Testis (tissue), 3 donors: ENCODE results near the gene AFP. TPM values are rescaled to one million over a fixed set of nuclear protein-coding genes. Genes with fewer than 3 reads are reported as not detected.

Source experiments
- DNase-seq: peaks from one replicate; pipeline ENCODE4 v3.0.0-alpha.2; 2019
- H3K27ac ChIP-seq, 2 donors: fragments of 200-600 bp; sonication (generic); one replicate each; pipeline ENCODE4 v1.5.1; 2019
- H3K27me3 ChIP-seq: fragments of 200-600 bp; sonication (generic); one replicate; pipeline ENCODE4 v1.5.1; 2019
- H3K36me3 ChIP-seq: fragments of 200-600 bp; sonication (generic); one replicate; pipeline ENCODE4 v1.5.1; 2017; ENCODE audit warnings: low read depth; ENCODE audit errors: missing control alignments
- H3K4me1 ChIP-seq: fragments of 200-600 bp; sonication (generic); one replicate; pipeline ENCODE4 v1.5.1; 2019
- H3K4me3 ChIP-seq, 2 donors: fragments of 200-600 bp; sonication (generic); one replicate each; pipeline ENCODE4 v1.5.1; 2017 to 2019
- H3K9me3 ChIP-seq: fragments of 200-600 bp; sonication (generic); one replicate; pipeline ENCODE4 v1.5.1; 2017
- CTCF ChIP-seq, 3 experiments: fragments of 450-650 bp in 2 of 3; fragments of 200-600 bp in 1 of 3; sonication (generic) in 1 of 3; IDR thresholded peaks; one replicate each; pipeline ENCODE4 v1.5.1; 2016 to 2019; ENCODE audit warnings: antibody characterized with exemption in 3 of 3, mild to moderate bottlenecking in 2 of 3, moderate library complexity in 1 of 3
- POLR2A ChIP-seq: fragments of 450-650 bp; IDR thresholded peaks from one replicate; pipeline ENCODE4 v1.6.1; 2017; ENCODE audit warnings: antibody characterized with exemption, mild to moderate bottlenecking, moderate library complexity
- WGBS, 2 donors: methylation state at CpG; one replicate each; pipeline ENCODE4 v1.1.5; 2018; 5-methylcytosine and 5-hydroxymethylcytosine counted together
- intact Hi-C: fragments of 100-400 bp; cut with DNase I; formaldehyde crosslinking; loops from one replicate; pipeline ENCODE4 v1.15.1; 2023; ENCODE audit warnings: low total_unique reads
- polyA plus RNA-seq: library from polyadenylated mRNA; stranded (reverse); fragments of 350-450 nt; fragmentation: Illumina TruSeq; extraction: RNeasy Lipid Tissue Mini Kit (QIAGEN cat#74804); gene quantifications from one replicate; pipeline ENCODE4 v1.2.3, GENCODE V29; 2014; ENCODE audit warnings: low read depth, low replicate concordance; ENCODE audit not compliant: insufficient read depth
- total RNA-seq, 2 donors: library from RNA; depleted of rRNA; stranded (reverse); fragments of >200 nt; gene quantifications; one replicate each; pipeline ENCODE4 v1.2.3, GENCODE V29; 2016

Gene AFP
- total and polyA plus RNA-seq, 3 donors from 2014 or later: 0.16 TPM; not detected in 2

GRCh38 chr4:73429826-73430587 lies 6.0 kb upstream of the AFP start:
- Histone ChIP-seq H3K27ac (no peak overlapping the region), H3K36me3 (no peaks in the 10 kb centered on the region), H3K27me3 (no peaks in the 10 kb centered on the region), H3K4me3 (no peak overlapping the region), H3K4me1 (no peaks in the 10 kb centered on the region), H3K9me3 (no peaks in the 10 kb centered on the region)
- intact Hi-C loops: no loop called here
- no peak for DNase-seq
- WGBS, 2 donors: 45 to 51% methylated on average over 2 of the region's 2 CpGs
- no peak for TF ChIP-seq POLR2A
- TF ChIP-seq CTCF (IDR thresholded peaks at IDR 0.05): no peak

DNA sequence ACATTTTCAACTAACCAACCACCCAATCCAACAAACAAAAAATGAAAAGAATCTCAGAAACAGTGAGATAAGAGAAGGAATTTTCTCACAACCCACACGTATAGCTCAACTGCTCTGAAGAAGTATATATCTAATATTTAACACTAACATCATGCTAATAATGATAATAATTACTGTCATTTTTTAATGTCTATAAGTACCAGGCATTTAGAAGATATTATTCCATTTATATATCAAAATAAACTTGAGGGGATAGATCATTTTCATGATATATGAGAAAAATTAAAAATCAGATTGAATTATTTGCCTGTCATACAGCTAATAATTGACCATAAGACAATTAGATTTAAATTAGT lies 4.2 kb upstream of the AFP start:
- TF ChIP-seq CTCF (IDR thresholded peaks at IDR 0.05) (no peak), POLR2A (no peak)

GRCh38 chr4:73432169-73433000 lies 3.6 kb upstream of the AFP start:
- Histone ChIP-seq H3K4me1 (no peaks in the 10 kb centered on the region), H3K4me3 (no peak overlapping the region), H3K36me3 (no peaks in the 10 kb centered on the region), H3K9me3 (no peaks in the 10 kb centered on the region), H3K27ac (no peak overlapping the region), H3K27me3 (no peaks in the 10 kb centered on the region)
- no peak for DNase-seq
- 68 to 71% methylated on average over 5 of the region's 5 CpGs for WGBS, 2 donors
- intact Hi-C loops: no loop called here
- no peak for TF ChIP-seq CTCF (IDR thresholded peaks at IDR 0.05)
- TF ChIP-seq POLR2A: no peak

More for the DNA sequence above, 4.2 kb upstream of the AFP start:
- WGBS, 2 donors: 30 to 58% methylated on average over 1 of the region's 1 CpG
- no peak for DNase-seq
- intact Hi-C loops: no loop called here
- no peaks in the 10 kb centered on the region for H3K27me3 ChIP-seq
- no peaks in the 10 kb centered on the region for H3K4me1 ChIP-seq
- no peak overlapping the region for H3K4me3 ChIP-seq
- no peaks in the 10 kb centered on the region for H3K36me3 ChIP-seq
- H3K9me3 ChIP-seq: no peaks in the 10 kb centered on the region
- no peak overlapping the region for H3K27ac ChIP-seq

GRCh38 chr4:73433140-73433539 lies 2.9 kb upstream of the AFP start:
- no peaks in the 10 kb centered on the region for H3K4me1 ChIP-seq
- H3K4me3 ChIP-seq: no peak overlapping the region
- H3K9me3 ChIP-seq: no peaks in the 10 kb centered on the region
- intact Hi-C loops: no loop called here
- WGBS, 2 donors: 73 to 75% methylated on average over 2 of the region's 2 CpGs
- no peak for TF ChIP-seq POLR2A
- TF ChIP-seq CTCF (IDR thresholded peaks at IDR 0.05): no peak
- no peaks in the 10 kb centered on the region for H3K27me3 ChIP-seq
- H3K27ac ChIP-seq: no peak overlapping the region
- DNase-seq: no peak
- H3K36me3 ChIP-seq: no peaks in the 10 kb centered on the region
